GM12891 (cell line): ENCODE data around the gene ALKBH3.
A peak's percentile ranks its signal among the peaks of the same experiment; 100 is the strongest.

Source experiments
- DNase-seq: peaks from one replicate; pipeline ENCODE4 v3.0.0; 2011; ENCODE audit warnings: low spot score; ENCODE audit not compliant: insufficient read length
- FAIRE-seq: peaks from 2 replicates; lab custom pipeline; 2011; peaks lifted over from hg19 to GRCh38; lab: Jason Lieb, UNC
- PAX5 ChIP-seq: IDR thresholded peaks from 2 replicates; pipeline ENCODE4 v1.6.1; 2011; ENCODE audit warnings: low read length, moderate library complexity, mild to moderate bottlenecking; ENCODE audit not compliant: insufficient read depth, severe bottlenecking
- POLR2A ChIP-seq: IDR thresholded peaks from 2 replicates; pipeline ENCODE4 v1.6.1; 2011; ENCODE audit warnings: low read depth, low read length, control low read depth
- POLR2AphosphoS5 ChIP-seq: IDR thresholded peaks from 2 replicates; pipeline ENCODE4 v1.6.1; 2011; ENCODE audit warnings: low read depth, low read length, control low read depth
- POU2F2 ChIP-seq: IDR thresholded peaks from 2 replicates; pipeline ENCODE4 v1.6.1; 2011; ENCODE audit warnings: low read depth, mild to moderate bottlenecking, control low read depth, low read length, moderate library complexity
- SPI1 ChIP-seq: IDR thresholded peaks from 2 replicates; pipeline ENCODE4 v1.6.1; 2011; ENCODE audit warnings: low read depth, low read length, control low read depth
- TAF1 ChIP-seq: IDR thresholded peaks from 2 replicates; pipeline ENCODE4 v1.6.1; 2011; ENCODE audit warnings: low read depth, low read length, control low read depth

The ALKBH3 gene

GRCh38 chr11:43904742-43905535 lies 24.3 kb downstream of the ALKBH3 start:
- DNase-seq: no peak
- TF ChIP-seq PAX5: no peak
- no peak for TF ChIP-seq POLR2A
- TF ChIP-seq TAF1: no peak
- no peak for TF ChIP-seq SPI1
- no peak for TF ChIP-seq POU2F2
- no peak for TF ChIP-seq POLR2AphosphoS5
- FAIRE-seq: no peak

DNA sequence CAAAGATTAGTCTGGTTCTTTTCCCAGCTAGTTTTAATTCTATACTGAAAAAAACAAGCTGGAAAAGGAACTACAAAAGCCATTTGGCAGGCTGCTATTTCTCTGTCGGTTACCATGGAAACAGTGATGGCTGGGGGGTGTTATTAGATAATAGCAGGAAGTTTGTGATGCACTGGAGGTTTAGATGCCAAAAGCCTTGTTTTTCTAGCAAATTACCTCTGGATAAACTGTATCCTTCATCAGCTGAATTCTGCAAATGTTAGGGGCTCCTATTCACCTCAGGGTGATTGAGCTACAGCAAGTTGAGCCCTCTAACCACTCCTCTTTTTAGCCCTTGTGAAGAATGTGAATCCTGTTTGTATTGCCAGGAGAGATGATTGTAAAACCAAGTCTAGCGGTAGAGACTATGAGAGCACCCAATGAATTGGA lies 25.2 kb downstream of the ALKBH3 start:
- no peak for DNase-seq
- TF ChIP-seq PAX5: no peak
- no peak for FAIRE-seq

DNA sequence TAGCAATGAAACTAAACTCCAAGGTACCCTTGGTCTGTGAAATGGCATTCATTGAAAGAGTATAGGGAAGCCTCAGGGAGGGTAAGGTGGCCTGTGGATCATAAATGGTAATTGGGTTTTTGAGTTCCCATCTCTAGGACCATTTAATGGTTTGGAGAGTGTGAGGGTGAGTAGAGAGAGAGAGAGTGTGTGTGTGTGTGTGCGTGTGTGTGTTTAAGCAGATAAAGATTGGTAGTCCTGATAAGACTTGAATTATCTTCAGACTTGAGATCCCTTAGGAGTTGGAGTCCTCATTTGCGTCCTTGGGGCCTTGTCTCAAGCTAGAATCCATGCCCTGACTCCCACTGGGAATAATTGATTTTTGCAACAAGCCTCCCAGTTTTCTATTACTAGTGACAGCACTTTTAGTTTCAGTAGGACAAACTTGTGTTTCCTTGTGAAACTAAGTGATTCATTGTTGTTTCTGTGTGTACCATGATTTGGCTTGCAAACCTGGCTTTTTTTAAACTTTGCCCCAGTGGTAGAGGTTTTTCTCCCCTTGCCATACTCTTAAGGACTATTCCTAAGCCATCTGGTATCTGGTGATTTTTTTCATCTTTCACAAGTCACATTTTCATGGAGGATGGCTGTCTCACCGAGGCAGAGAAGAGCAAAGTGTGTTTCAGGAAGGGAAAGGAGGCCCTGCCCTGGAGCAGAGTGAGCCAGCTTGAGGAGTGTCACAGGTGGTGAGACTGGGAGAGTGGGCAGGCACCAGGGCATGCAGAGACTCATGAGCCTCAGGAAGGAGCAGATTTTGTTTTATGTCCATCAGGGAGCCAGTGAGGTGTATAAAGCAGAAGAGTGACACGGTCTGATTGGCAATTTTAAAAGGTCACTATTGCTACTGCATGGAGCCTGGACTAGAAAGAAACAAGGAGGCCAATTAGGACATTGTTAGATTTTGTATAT lies 26.7 kb downstream of the ALKBH3 start:
- TF ChIP-seq TAF1 (no peak), POU2F2 (no peak), POLR2A (no peak), SPI1 (no peak), PAX5 (no peak), POLR2AphosphoS5 (no peak)
- DNase-seq: no peak
- peak; percentile 58 for FAIRE-seq

- TF ChIP-seq TAF1 (no peak), PAX5 (no peak), SPI1 (no peak), POLR2AphosphoS5 (no peak), POU2F2 (no peak), POLR2A (no peak)
- DNase-seq (no peak), FAIRE-seq (no peak)
Measured at GRCh38 chr11:43908191-43908590, 27.6 kb downstream of the ALKBH3 start.

- DNase-seq: no peak
- TF ChIP-seq SPI1: no peak
- TF ChIP-seq TAF1: no peak
- no peak for TF ChIP-seq POLR2A
- TF ChIP-seq POU2F2: no peak
- no peak for TF ChIP-seq POLR2AphosphoS5
- no peak for FAIRE-seq
Measured at GRCh38 chr11:43908683-43909082, 28.1 kb downstream of the ALKBH3 start.

- TF ChIP-seq POU2F2 (no peak), PAX5 (no peak), POLR2AphosphoS5 (no peak)
- FAIRE-seq: no peak
- no peak for DNase-seq
Measured at GRCh38 chr11:43913829-43914380, 33.3 kb downstream of the ALKBH3 start.

DNA sequence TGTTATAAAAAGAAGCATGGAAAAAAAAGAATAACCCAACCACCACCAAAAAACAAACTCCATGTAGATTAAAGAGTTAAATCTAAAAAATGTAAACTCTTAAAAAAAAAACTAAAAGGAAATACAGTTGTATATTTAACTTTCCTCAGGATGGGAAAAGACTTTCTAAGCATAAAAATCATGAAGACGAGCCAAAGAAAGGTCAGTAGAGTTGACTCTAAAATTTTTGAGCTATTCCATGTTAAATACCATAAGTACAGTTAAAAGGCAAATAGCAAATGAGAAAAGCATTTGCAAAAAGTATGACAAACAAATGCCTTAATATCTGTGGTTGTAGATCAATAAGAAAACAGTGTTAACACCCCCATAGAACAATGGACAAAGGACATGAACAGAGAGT lies 33.8 kb downstream of the ALKBH3 start:
- DNase-seq (no peak), FAIRE-seq (no peak)
- TF ChIP-seq POLR2AphosphoS5: no peak
- no peak for TF ChIP-seq SPI1
- no peak for TF ChIP-seq PAX5
- no peak for TF ChIP-seq POLR2A
- no peak for TF ChIP-seq TAF1
- TF ChIP-seq POU2F2: no peak

- TF ChIP-seq POLR2AphosphoS5 (no peak), PAX5 (no peak), POU2F2 (no peak), TAF1 (no peak), POLR2A (no peak), SPI1 (no peak)
- DNase-seq: no peak
- FAIRE-seq: no peak
Measured at GRCh38 chr11:43916621-43917020, 36.0 kb downstream of the ALKBH3 start.

GRCh38 chr11:43917851-43918250 lies 37.2 kb downstream of the ALKBH3 start:
- TF ChIP-seq PAX5 (no peak), POLR2A (no peak), POLR2AphosphoS5 (no peak), POU2F2 (no peak), TAF1 (no peak), SPI1 (no peak)
- no peak for FAIRE-seq
- no peak for DNase-seq

DNA sequence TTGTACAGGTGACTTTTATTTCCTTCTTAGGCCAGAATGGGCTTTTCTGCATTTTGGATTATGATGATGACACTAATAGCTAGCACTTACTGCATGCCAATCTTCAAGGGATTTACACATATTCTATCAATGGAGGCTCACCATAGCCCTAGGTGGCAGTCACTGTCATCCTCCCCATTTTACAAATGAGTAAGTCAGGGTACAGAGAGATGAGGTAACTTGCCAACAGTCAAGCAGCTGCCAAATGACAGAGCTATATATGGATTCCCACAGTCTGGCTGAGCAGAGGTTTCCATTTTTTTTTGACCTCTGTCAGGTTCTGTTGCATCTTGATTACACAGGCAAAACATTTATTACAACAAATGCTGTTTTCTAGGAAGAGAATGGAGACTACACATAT lies 38.0 kb downstream of the ALKBH3 start:
- TF ChIP-seq POLR2A: no peak
- no peak for TF ChIP-seq POU2F2
- TF ChIP-seq PAX5: no peak
- TF ChIP-seq SPI1: no peak
- no peak for TF ChIP-seq POLR2AphosphoS5
- no peak for TF ChIP-seq TAF1
- FAIRE-seq (no peak), DNase-seq (no peak)
